ENCODE results near the gene KLHL8. TPM values are rescaled to one million over a fixed set of nuclear protein-coding genes. Genes with fewer than 3 reads are reported as not detected.
"Not testable (repeated sequence)": the region's sequence is repeated elsewhere in the genome, so short reads cannot be mapped to it uniquely, and the experiment has no call there.

KLHL8 gene
- total and polyA plus RNA-seq, 5 experiments from 2014 or later: 10.3 to 14.7 (median 13.7) TPM

DNA sequence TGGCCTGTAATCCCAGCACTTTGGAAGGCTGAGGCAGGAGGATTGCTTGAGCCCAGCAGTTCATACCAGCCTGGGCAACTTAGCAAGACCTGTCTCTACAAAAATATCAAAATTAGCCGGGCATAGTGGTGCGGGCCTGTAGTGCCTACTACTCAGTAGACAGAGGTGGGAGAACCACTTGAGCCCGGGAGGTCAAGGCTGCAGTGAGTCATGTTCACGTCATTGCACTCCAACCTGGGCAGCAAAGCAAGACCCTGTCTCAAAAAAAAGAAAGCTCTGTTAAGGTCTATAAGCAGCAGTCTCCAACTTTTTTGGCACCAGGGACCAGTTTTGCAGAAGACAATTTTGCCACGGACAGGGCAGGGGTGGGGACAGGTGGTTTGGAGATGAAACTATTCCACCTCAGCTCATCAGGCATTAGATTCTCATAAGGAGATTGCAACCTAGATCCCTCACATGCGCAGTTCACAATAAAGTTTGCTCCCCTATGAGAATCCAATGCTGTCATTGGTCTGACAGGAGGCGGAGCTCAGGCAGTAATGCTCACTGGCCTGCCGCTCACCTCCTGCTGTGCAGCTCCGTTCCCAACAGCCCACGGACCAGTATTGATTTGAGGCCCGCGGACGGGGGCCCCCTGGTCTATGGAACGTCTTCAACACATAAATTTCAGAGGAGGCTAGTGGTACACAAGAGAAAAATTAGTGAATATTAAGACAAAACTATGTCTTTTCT is 67.9 kb downstream of the KLHL8 start:
- Mint-ChIP-seq H3K4me1 (peaks cover 0 to 6% (median under 1%) of the 10 kb centered on the region in 4 donors), H3K27me3 (no peaks in the 10 kb centered on the region), H3K27ac (no peak overlapping the region), H3K9me3 (no peaks in the 10 kb centered on the region), H3K4me3 (no peak overlapping the region), H3K36me3 (no peaks in the 10 kb centered on the region)
- DNase-seq: no peak
- POLR2A ChIA-PET: no interaction called here
- ATAC-seq: no peak

DNA sequence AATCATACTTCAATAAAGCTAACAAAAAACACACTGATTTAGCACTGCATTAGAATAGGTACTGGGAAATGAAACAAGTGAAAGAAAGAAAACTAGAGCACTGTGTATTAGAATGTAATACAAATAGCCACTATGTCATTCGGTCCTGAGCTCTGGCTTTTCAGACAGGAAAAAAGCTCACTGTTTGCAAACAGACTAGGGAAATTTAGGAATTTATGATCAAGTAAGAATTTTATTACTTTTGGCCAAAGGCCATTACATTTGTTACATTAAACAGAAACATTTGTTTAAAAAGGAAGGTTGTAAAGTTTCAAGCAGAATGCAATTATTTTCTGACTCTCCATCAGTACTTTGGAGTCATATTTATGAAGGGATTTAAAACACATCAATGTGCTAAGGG is 68.7 kb downstream of the KLHL8 start:
- no peak for ATAC-seq
- H3K4me1 Mint-ChIP-seq: peaks cover 0 to 6% (median under 1%) of the 10 kb centered on the region in 4 donors
- no peaks in the 10 kb centered on the region for H3K27me3 Mint-ChIP-seq
- POLR2A ChIA-PET: no interaction called here
- H3K36me3 Mint-ChIP-seq: no peaks in the 10 kb centered on the region
- H3K9me3 Mint-ChIP-seq: no peaks in the 10 kb centered on the region
- no peak overlapping the region for H3K4me3 Mint-ChIP-seq
- DNase-seq: no peak
- no peak overlapping the region for H3K27ac Mint-ChIP-seq

DNA sequence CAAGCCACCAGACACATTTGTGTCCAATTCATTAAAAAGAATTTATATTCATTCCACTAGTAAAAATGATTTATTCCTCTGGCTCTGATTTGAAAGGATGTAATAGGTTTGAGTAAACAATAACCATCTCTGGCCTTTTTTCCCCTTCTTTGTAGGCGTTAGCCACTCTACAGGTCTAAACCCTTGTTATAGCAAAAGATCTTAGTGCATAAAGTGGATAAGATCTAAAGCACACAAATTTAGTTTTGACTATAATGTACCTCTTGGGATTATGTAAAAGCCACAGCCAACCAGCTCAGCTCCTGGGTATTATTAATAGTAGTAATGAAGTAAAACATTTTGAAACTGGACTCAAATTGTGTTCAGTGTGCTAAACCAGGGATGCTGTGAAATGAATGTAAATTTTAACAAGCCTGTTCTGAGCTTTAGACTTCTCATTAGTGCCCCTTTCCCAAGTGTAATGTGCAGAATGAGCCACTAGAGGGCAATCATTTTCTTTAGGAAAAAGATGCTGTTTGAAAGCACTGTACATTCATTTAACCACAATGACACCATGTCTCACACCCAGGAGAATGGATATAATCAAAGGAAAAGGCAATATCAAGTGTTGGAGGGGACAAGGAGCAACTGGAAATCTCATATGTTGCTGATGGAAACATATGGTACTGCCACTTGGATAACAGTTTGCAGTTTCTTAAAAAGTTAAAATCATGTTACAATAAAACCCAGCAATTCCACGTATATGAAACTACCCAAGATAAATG is 69.7 kb downstream of the KLHL8 start:
- H3K27ac Mint-ChIP-seq: no peak overlapping the region
- no peaks in the 10 kb centered on the region for H3K9me3 Mint-ChIP-seq
- peak in 9 of 10 donors; percentile 9 to 73 (median 54) for DNase-seq
- POLR2A ChIA-PET: interaction anchor here (0.6 to 1.8 kb wide), 2 partner anchors 13 to 85 kb away, joined by 5 to 6 read pairs; no protein-coding TSS in a partner anchor
- H3K36me3 Mint-ChIP-seq: no peaks in the 10 kb centered on the region
- peaks cover 0 to 6% (median under 1%) of the 10 kb centered on the region in 4 donors for H3K4me1 Mint-ChIP-seq
- H3K4me3 Mint-ChIP-seq: no peak overlapping the region
- ATAC-seq: peak; percentile 66 to 82
- H3K27me3 Mint-ChIP-seq: no peaks in the 10 kb centered on the region

DNA sequence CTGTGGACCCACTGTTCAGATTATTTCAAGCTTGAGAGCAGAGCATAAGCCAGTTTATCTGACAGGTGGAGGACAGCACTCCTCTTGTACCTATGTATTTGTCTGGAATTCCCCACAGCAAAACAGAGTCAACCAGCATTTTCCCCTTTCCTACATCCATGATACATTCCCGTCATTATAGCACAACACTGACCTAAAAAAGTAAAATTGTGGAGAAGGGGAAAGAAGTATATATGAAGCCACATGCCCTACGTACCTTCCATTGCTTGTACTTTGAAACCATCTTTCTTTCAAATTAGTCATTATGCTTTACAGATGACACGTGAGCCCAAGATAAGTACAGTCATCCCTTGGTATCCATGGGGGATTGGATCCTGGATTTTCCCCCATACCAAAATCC is 73.3 kb downstream of the KLHL8 start:
- ATAC-seq: no peak
- Mint-ChIP-seq H3K36me3 (peaks cover 0 to 18% (median 4%) of the 10 kb centered on the region in 3 donors), H3K4me3 (no peak overlapping the region), H3K4me1 (peaks cover 0 to 6% (median 1%) of the 10 kb centered on the region in 4 donors), H3K9me3 (no peaks in the 10 kb centered on the region), H3K27ac (no peak overlapping the region), H3K27me3 (no peaks in the 10 kb centered on the region)
- DNase-seq: no peak
- POLR2A ChIA-PET: no interaction called here

DNA sequence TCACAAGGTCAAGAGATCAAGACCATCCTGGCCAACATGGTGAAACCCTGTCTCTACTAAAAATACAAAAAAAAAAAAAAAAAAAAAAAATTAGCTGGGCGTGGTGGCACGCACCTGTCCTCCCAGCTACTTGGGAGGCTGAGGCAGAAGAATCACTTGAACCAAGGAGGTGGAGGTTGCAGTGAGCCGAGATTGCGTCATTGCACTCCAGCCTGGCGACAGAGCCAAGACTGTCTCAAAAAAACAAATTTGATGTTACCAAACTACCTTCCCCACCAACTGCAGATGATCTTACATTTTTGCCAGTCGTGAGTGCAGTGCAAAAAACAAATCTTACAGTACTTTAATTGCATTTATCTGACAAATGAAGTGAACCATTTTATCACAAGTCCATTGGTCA is 74.5 kb downstream of the KLHL8 start:
- not testable (repeated sequence) for ATAC-seq, DNase-seq, H3K4me3 Mint-ChIP-seq, H3K9me3 Mint-ChIP-seq, H3K27me3 Mint-ChIP-seq, H3K4me1 Mint-ChIP-seq, H3K27ac Mint-ChIP-seq
- peaks cover 0 to 29% (median 4%) of the 10 kb centered on the region in 3 donors for H3K36me3 Mint-ChIP-seq
- POLR2A ChIA-PET: interaction anchor here (0.6 kb wide), 1 partner anchor 245 kb away, joined by 4 read pairs; the partner anchor contains the start of gene HSD17B11

DNA sequence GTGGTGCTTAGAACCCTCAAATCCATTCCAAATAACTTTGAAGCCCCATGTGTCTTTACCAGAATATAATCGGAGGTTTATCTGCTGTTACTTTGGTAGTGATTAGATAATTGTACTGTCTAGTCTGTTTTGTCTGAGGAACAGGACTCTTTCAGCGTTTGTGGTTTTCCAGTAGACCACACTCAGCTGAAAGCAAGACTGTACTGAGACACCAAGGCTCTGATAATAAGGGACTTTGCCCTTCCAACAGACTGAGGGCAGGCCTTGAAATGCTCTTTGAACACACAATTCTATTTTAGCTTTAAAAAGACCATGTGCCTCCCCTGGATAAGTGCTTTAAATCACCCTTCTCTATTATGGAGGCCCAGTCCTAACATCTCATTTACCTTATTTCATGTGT is 76.1 kb downstream of the KLHL8 start:
- Mint-ChIP-seq H3K27ac (peak overlapping the region in 3 of 10 donors; percentile 17 to 52 (median 41)), H3K27me3 (no peaks in the 10 kb centered on the region)

DNA sequence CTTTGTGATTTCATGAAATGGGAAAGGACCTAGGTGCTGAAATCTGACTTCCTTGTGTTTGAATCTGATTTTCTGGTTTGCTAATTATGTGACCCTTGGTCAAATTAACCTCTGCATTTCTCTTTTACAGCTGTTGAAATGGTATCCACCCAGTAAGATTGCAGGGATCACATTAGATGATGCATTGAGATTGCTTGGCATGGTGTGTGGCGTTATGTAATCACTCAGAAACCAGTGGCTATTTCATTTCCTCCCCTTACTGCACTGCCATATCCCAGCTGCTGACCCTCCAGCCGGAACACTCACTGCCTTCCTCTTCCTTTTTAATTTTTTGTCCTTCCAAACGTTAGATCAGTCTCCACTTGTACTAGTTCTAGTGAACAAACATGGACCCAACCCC is 79.0 kb downstream of the KLHL8 start:
- peak overlapping the region in 2 of 10 donors; percentile 6 to 31 for H3K27ac Mint-ChIP-seq
- DNase-seq (no peak), ATAC-seq (no peak)
- POLR2A ChIA-PET: no interaction called here
- H3K27me3 Mint-ChIP-seq: no peaks in the 10 kb centered on the region
- H3K4me3 Mint-ChIP-seq: no peak overlapping the region
- no peaks in the 10 kb centered on the region for H3K9me3 Mint-ChIP-seq
- H3K36me3 Mint-ChIP-seq: peaks cover 0 to 64% (median 11%) of the 10 kb centered on the region in 3 donors
- H3K4me1 Mint-ChIP-seq: peaks cover 0 to 3% (median 0%) of the 10 kb centered on the region in 4 donors

More for the DNA sequence above, 76.1 kb downstream of the KLHL8 start:
- DNase-seq: no peak
- H3K4me1 Mint-ChIP-seq: peaks cover 0 to 3% (median 0%) of the 10 kb centered on the region in 4 donors
- H3K4me3 Mint-ChIP-seq: no peak overlapping the region
- no peak for ATAC-seq
- H3K36me3 Mint-ChIP-seq: peaks cover 0 to 39% (median 9%) of the 10 kb centered on the region in 3 donors
- POLR2A ChIA-PET: no interaction called here
- H3K9me3 Mint-ChIP-seq: no peaks in the 10 kb centered on the region

DNA sequence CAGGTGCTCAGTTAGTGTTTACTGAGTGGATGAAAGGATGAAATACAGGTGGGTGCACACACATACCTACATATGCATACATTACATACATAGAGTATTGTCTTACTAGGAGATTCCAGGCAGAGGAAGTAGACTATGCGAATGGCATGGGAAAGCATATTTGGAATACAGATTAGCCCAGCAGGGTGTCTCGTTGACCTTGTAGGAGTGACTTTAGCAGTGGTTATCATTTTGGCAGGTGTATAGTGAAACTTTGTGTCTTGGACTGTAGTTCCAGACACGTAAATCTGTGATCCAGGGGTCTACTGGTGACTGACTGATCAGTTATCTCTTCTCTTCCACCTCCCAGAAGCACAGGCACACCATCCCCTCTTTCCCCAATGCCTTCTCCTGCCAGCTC is 86.3 kb downstream of the KLHL8 start:
- POLR2A ChIA-PET: no interaction called here
- Mint-ChIP-seq H3K4me3 (no peak overlapping the region), H3K4me1 (no peaks in the 10 kb centered on the region), H3K27ac (peak overlapping the region in 3 of 10 donors; percentile 33 to 35 (median 34)), H3K27me3 (no peaks in the 10 kb centered on the region), H3K36me3 (peaks cover 0 to 93% (median 42%) of the 10 kb centered on the region in 3 donors), H3K9me3 (no peaks in the 10 kb centered on the region)
- ATAC-seq: no peak
- DNase-seq: no peak

DNA sequence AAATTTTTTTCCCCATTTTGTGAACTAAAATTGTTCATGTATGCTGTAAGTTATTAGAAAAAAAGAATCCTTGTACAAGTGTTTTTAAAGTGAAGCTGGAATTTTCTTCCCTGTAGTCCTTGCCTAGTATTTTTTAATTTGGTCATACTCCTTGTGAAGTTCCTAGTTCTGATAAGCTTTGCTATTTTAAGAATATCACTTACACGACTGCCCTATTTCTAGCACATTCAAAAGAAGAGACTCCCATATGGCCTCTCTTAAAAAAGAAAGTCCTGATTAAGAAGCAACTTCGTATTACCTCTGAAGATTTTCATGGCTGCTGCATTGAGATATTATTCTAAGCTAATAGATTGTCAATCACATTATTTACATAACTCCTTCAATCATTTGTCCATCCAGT is 87.2 kb downstream of the KLHL8 start:
- Mint-ChIP-seq H3K27me3 (no peaks in the 10 kb centered on the region), H3K27ac (peak overlapping the region in 1 of 10 donors; percentile 16), H3K9me3 (no peaks in the 10 kb centered on the region), H3K36me3 (peaks cover 0 to 94% (median 49%) of the 10 kb centered on the region in 3 donors), H3K4me1 (no peaks in the 10 kb centered on the region), H3K4me3 (no peak overlapping the region)
- ATAC-seq: no peak
- DNase-seq: no peak
- POLR2A ChIA-PET: no interaction called here

DNA sequence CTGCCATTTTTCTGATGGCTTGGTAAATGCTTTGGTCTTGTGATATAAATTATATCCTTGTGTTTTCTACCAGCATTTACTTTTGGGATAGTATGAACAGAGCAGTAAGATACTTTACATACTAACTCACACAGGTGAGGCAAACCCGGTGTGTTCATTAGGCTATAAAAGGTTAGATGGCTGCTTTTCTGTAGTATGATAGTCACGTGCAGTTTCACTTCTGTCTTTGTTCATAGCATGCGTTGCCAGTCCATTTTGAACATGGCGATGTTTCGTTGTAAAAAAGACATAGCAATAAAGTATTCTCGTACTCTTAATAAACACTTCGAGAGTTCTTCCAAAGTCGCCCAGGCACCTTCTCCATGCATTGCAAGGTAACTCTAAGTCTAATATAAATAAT is 88.4 kb downstream of the KLHL8 start:
- H3K36me3 Mint-ChIP-seq: peaks cover 6 to 96% (median 53%) of the 10 kb centered on the region in 3 donors
- H3K27me3 Mint-ChIP-seq: no peaks in the 10 kb centered on the region
- no peak for DNase-seq
- peaks cover 0 to 2% (median 0%) of the 10 kb centered on the region in 4 donors for H3K4me1 Mint-ChIP-seq
- no peak for ATAC-seq
- no peak overlapping the region for H3K4me3 Mint-ChIP-seq
- no peaks in the 10 kb centered on the region for H3K9me3 Mint-ChIP-seq
- POLR2A ChIA-PET: interaction anchor here (0.6 kb wide), 1 partner anchor 50 kb away, joined by 3 read pairs; no protein-coding TSS in a partner anchor
- H3K27ac Mint-ChIP-seq: no peak overlapping the region

DNA sequence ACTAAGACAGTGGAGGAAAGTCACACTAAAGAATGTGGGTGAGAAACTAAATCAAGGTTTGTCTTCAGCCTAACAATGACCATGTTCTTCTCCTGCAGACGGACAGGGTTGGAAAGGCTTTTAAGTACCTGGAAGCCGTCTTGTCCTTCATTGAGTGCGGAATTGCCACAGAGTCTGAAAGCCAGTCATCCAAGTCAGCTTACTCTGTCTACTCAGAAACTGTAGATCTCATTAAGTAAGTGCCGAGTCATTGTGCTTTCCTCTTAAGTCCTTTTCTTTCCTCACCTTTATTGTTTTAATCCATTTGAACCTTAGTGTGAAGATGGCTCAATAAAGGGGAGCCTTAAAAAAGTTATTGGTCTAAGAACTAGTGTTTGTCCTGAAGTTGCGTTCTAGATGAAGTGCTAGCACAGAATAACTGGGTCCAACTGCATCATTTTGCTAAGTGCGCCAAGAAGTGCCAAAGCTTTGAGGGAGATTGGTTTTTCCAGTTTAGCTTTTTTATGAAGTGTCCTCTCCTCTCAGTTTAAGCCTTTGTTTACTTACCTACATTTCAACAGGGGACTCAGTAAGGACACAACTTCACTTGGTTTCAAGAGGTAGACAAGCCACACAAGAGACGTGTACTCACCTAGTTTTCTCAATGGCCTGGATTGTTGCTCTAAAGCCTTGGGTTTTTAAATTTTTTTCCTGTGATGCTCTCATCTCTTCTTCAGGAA is 89.3 kb downstream of the KLHL8 start:
- ATAC-seq: no peak
- no peaks in the 10 kb centered on the region for H3K9me3 Mint-ChIP-seq
- peaks cover 0 to 2% (median 0%) of the 10 kb centered on the region in 4 donors for H3K4me1 Mint-ChIP-seq
- no peak overlapping the region for H3K4me3 Mint-ChIP-seq
- H3K27ac Mint-ChIP-seq: no peak overlapping the region
- DNase-seq: no peak
- peaks cover 6 to 97% (median 56%) of the 10 kb centered on the region in 3 donors for H3K36me3 Mint-ChIP-seq
- POLR2A ChIA-PET: no interaction called here
- no peaks in the 10 kb centered on the region for H3K27me3 Mint-ChIP-seq

DNA sequence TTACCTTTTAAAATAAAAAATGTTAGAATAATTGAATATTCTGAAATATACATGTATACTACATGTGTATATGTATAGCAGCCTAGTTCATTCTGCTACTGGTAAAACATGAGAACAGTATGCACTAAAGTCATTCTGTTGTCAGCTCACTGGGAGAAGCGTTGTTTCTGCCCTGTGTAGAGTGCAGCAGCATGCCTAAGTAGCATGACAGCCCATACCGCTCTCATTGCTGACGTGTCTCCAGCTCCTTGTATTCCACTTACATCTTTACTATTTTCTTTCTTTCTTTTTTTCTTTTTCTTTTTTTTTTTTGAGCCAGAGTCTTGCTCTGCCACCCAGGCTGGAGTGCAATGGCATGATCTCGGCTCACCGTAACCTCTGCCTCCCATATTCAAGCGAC is 90.7 kb downstream of the KLHL8 start:
- POLR2A ChIA-PET: no interaction called here
- H3K27ac Mint-ChIP-seq: no peak overlapping the region
- H3K9me3 Mint-ChIP-seq: no peaks in the 10 kb centered on the region

More for the DNA sequence above, 90.7 kb downstream of the KLHL8 start:
- H3K4me3 Mint-ChIP-seq: no peak overlapping the region
- no peak for ATAC-seq
- DNase-seq: no peak
- peaks cover 11 to 97% (median 63%) of the 10 kb centered on the region in 3 donors for H3K36me3 Mint-ChIP-seq
- peaks cover 0 to 3% (median under 1%) of the 10 kb centered on the region in 4 donors for H3K4me1 Mint-ChIP-seq
- no peaks in the 10 kb centered on the region for H3K27me3 Mint-ChIP-seq
